ENCODE measurements around the gene LRP1-AS.

The LRP1-AS gene

DNA sequence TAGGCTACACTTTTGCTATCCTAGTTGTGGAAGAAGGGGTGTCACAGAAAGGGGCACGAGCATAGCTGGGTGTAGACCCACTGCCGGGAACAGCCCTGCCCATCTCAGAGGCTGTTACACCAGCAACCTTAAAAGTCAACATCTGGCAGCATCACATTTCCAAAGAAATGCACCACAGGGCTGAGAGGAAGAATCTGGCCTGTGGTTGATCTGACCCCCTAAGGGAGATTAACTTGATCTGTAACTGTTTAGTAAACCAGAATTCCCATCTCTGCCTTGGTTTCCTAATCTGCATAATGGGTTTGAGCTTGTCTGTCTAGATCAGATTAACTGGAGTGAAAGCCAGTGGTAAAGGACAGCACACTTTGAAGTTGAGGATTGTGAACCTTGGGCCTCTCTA is 1.3 kb downstream of the LRP1-AS start:
- Histone ChIP-seq H3K27me3 (replicated peaks) (no peaks in the 10 kb centered on the region), H3K4me3 (ENCODE audit: low read depth, low read length) (no peak overlapping the region), H3K36me3 (replicated peaks) (peaks cover 73% of the 10 kb centered on the region), H3K27ac (no peak overlapping the region)
- in situ Hi-C loops (cut with HindIII; ENCODE audit: low pct_ligation_motif_present, low sequenced_read_pairs): no loop called here
- DNase-seq: no peak
- TF ChIP-seq, protein P1, sequence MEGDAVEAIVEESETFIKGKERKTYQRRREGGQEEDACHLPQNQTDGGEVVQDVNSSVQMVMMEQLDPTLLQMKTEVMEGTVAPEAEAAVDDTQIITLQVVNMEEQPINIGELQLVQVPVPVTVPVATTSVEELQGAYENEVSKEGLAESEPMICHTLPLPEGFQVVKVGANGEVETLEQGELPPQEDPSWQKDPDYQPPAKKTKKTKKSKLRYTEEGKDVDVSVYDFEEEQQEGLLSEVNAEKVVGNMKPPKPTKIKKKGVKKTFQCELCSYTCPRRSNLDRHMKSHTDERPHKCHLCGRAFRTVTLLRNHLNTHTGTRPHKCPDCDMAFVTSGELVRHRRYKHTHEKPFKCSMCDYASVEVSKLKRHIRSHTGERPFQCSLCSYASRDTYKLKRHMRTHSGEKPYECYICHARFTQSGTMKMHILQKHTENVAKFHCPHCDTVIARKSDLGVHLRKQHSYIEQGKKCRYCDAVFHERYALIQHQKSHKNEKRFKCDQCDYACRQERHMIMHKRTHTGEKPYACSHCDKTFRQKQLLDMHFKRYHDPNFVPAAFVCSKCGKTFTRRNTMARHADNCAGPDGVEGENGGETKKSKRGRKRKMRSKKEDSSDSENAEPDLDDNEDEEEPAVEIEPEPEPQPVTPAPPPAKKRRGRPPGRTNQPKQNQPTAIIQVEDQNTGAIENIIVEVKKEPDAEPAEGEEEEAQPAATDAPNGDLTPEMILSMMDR (IDR thresholded peaks at IDR 0.05; ENCODE audit: low read depth, low read length, missing control alignments): no peak

DNA sequence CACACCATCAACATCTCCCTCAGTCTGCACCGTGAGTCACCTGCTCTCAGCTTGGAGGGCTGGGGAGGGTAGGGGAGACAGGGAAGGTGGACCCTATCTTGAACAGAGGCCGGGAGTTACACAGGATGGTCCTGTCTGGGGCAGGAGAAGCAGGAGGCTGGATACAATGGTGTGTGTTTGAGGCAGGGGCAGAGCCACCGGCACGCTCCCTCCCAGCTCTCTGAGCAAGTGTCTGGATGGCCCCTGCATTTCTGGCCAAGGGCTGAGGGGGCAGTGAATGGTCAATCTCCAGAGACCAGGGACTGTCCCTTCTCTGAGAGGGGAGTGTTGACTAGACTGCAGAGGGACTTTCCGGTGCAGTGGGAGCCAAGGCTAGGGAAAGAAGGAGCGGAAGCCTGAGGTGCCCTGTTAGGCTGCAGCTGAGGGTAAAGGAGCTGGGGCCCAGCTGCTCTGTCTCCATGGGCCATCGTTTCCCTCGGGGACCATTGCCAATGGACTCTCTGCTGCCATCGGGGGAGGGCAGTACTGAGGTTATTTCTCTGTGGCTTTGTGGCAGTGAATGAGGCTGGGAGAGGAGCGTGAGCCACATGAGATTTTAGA is 1.9 kb downstream of the LRP1-AS start:
- in situ Hi-C loops (cut with HindIII; ENCODE audit: low pct_ligation_motif_present, low sequenced_read_pairs): no loop called here
- no peak for DNase-seq
- Histone ChIP-seq H3K36me3 (replicated peaks) (peaks cover 73% of the 10 kb centered on the region), H3K27ac (no peak overlapping the region), H3K27me3 (replicated peaks) (no peaks in the 10 kb centered on the region), H3K4me3 (ENCODE audit: low read depth, low read length) (no peak overlapping the region)
- TF ChIP-seq, protein P1 (IDR thresholded peaks at IDR 0.05; ENCODE audit: low read depth, low read length, missing control alignments): no peak

DNA sequence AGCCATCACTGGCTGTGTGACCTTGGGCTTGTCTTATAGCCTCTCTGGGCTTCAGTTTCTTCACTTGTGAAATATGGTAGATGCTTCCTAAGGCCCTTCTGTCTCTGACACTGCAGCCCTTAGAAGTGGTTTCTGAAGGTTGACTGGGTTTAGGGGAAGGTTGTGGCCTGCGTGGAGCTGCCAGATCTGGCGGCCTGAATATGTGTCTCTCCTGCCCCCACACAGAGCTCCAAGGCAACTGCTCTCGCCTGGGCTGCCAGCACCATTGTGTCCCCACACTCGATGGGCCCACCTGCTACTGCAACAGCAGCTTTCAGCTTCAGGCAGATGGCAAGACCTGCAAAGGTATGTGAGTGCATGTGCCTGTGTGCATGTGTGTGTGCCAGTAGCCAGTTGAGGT is 4.0 kb downstream of the LRP1-AS start:
- Histone ChIP-seq H3K27ac (no peak overlapping the region), H3K27me3 (replicated peaks) (no peaks in the 10 kb centered on the region), H3K36me3 (replicated peaks) (peaks cover 81% of the 10 kb centered on the region), H3K4me3 (ENCODE audit: low read depth, low read length) (no peak overlapping the region)
- TF ChIP-seq, protein P1 (IDR thresholded peaks at IDR 0.05; ENCODE audit: low read depth, low read length, missing control alignments): no peak
- in situ Hi-C loops (cut with HindIII; ENCODE audit: low pct_ligation_motif_present, low sequenced_read_pairs): no loop called here
- no peak for DNase-seq

DNA sequence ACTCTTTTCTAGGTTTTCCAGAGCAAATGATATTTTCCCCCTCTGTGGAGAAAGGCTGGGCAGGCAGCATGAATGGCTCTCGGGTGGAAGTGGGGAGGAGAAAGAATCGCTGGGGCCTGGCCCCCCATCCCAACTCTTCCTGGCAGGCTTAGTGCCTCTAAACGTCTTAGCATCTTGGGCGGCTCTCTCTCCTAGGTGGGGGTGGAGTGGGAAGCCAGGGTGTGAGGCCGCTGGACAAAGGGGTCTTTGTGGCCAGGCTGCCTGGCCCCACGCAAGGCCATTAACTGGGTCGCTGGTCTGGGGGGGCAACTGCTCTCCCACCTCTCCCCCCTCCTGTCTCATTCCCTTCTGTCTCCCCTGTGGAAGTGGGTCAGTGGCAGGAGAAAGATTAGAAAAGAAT is 4.7 kb downstream of the LRP1-AS start:
- TF ChIP-seq, protein P1 (IDR thresholded peaks at IDR 0.05; ENCODE audit: low read depth, low read length, missing control alignments): no peak
- no peak overlapping the region for H3K27ac ChIP-seq
- no peaks in the 10 kb centered on the region for H3K27me3 ChIP-seq (replicated peaks)
- in situ Hi-C loops (cut with HindIII; ENCODE audit: low pct_ligation_motif_present, low sequenced_read_pairs): no loop called here
- peaks cover 84% of the 10 kb centered on the region for H3K36me3 ChIP-seq (replicated peaks)
- DNase-seq: no peak
- no peak overlapping the region for H3K4me3 ChIP-seq (ENCODE audit: low read depth, low read length)

DNA sequence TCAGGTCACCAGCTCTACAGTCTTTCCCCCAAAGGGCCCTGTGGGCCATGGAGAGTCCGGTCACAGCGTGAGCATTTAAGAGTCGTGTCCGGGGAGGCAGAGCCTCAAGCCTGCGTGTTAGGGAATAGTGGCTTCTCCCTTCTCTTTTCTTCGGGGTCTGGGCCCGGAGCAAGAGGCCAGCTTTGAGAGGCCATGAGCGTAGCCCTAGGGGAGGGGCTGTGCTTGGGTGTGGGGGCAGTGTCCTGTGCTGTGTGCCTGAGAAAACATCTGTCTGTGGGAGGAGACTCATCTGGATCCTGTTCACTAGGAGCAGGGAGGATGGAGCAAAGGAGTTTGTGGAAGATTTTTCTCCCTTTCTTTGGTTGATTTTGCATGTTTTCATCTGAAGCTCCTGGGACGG is 5.3 kb downstream of the LRP1-AS start:
- peaks cover 84% of the 10 kb centered on the region for H3K36me3 ChIP-seq (replicated peaks)
- TF ChIP-seq, protein P1 (IDR thresholded peaks at IDR 0.05; ENCODE audit: low read depth, low read length, missing control alignments): no peak
- DNase-seq: no peak
- H3K27me3 ChIP-seq (replicated peaks): no peaks in the 10 kb centered on the region
- in situ Hi-C loops (cut with HindIII; ENCODE audit: low pct_ligation_motif_present, low sequenced_read_pairs): no loop called here
- H3K4me3 ChIP-seq (ENCODE audit: low read depth, low read length): no peak overlapping the region
- no peak overlapping the region for H3K27ac ChIP-seq

DNA sequence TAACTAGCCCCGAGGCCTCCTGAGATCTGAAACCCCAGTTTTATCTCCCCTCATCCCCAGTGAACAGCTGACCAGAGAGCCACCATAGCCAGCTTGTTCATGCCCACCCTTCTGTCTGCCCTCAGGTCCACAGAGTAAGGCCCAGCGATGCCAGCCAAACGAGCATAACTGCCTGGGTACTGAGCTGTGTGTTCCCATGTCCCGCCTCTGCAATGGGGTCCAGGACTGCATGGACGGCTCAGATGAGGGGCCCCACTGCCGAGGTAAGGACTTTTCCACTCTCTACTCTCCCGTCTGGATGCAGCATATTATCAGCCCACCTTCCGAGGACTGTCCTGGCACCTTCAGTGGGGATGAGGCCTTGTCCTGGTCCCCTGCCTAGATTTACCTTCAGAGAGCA is 6.2 kb downstream of the LRP1-AS start:
- in situ Hi-C loops (cut with HindIII; ENCODE audit: low pct_ligation_motif_present, low sequenced_read_pairs): no loop called here
- TF ChIP-seq, protein P1 (IDR thresholded peaks at IDR 0.05; ENCODE audit: low read depth, low read length, missing control alignments): no peak
- Histone ChIP-seq H3K36me3 (replicated peaks) (peaks cover 79% of the 10 kb centered on the region), H3K27ac (no peak overlapping the region), H3K27me3 (replicated peaks) (no peaks in the 10 kb centered on the region), H3K4me3 (ENCODE audit: low read depth, low read length) (no peak overlapping the region)
- no peak for DNase-seq
